Kidney (tissue), 14 donors: Measurements from ENCODE around the gene SRRM2. TPM values are rescaled to one million over a fixed set of nuclear protein-coding genes. Genes with fewer than 3 reads are reported as not detected.

Source experiments
- DNase-seq, 5 donors: peaks; one replicate each; pipeline ENCODE4 v3.0.0-alpha.2; 2013 to 2020
- FAIRE-seq: peaks from 2 replicates; lab custom pipeline; 2012; peaks lifted over from hg19 to GRCh38; lab: Jason Lieb, UNC
- H3K27ac ChIP-seq, 2 donors: one replicate each; pipeline ENCODE4 v1.7.0; 2013; ENCODE audit warnings: low read depth in 2 of 2, low read length in 2 of 2, inconsistent platforms in 1 of 2
- H3K27me3 ChIP-seq: one replicate; pipeline ENCODE4 v1.7.1; 2013; ENCODE audit warnings: low read length, inconsistent platforms; ENCODE audit not compliant: control insufficient read depth, insufficient read depth
- H3K36me3 ChIP-seq, 3 donors: one replicate each; pipeline versions ENCODE4 v1.7.0 to v1.7.1; 2013; ENCODE audit warnings: low read length in 3 of 3, control low read depth in 1 of 3, inconsistent platforms in 1 of 3; ENCODE audit not compliant: insufficient read depth in 3 of 3, control insufficient read depth in 2 of 3
- H3K4me1 ChIP-seq, 3 donors: one replicate each; pipeline versions ENCODE4 v1.7.0 to v1.7.1; 2013; ENCODE audit warnings: low read length in 3 of 3, inconsistent platforms in 1 of 3, low read depth in 1 of 3; ENCODE audit not compliant: control insufficient read depth in 2 of 3, insufficient read depth in 2 of 3
- H3K4me3 ChIP-seq, 3 donors: one replicate each; pipeline versions ENCODE4 v1.7.0 to v1.8.1; 2013; ENCODE audit warnings: low read length in 3 of 3, control low read depth in 1 of 3, inconsistent platforms in 1 of 3
- H3K9ac ChIP-seq, 3 donors: one replicate each; pipeline versions ENCODE4 v1.7.0 to v1.7.1; 2013; ENCODE audit warnings: low read length in 3 of 3, control low read depth in 1 of 3, inconsistent platforms in 1 of 3
- H3K9me3 ChIP-seq, 3 donors: one replicate each; pipeline versions ENCODE4 v1.7.0 to v1.7.1; 2013; ENCODE audit warnings: low read length in 3 of 3, control low read depth in 1 of 3, inconsistent platforms in 1 of 3; ENCODE audit not compliant: control insufficient read depth in 2 of 3, insufficient read depth in 1 of 3
- CTCF ChIP-seq: IDR thresholded peaks from 3 replicates; pipeline ENCODE4 v1.5.1; 2012; ENCODE audit warnings: mild to moderate bottlenecking, moderate library complexity, borderline replicate concordance; ENCODE audit not compliant: insufficient read depth; ENCODE audit errors: extremely low read depth
- intact Hi-C: fragments of 100-400 bp; cut with DNase I; formaldehyde crosslinking; loops from one replicate; pipeline ENCODE4 v1.11.1; 2022
- polyA plus RNA-seq: library from polyadenylated mRNA; stranded (reverse); fragments of 350-450 nt; fragmentation: Illumina TruSeq; extraction: RNeasy Lipid Tissue Mini Kit (QIAGEN cat#74804); gene quantifications from one replicate; pipeline ENCODE4 v1.2.3, GENCODE V29; 2014; ENCODE audit warnings: low read depth, low replicate concordance; ENCODE audit not compliant: insufficient read depth
- total RNA-seq: library from RNA; stranded (reverse); fragmentation: NEBNext Ultra II Directional; extraction: Animal tissue kit (Norgen Biotek cat#: 25700); gene quantifications from one replicate; pipeline ENCODE4 v1.2.1, GENCODE V29; 2021
- donor health status: control.
- donor health status: control.
- donor health status: control.
- donor health status: control.
- donor health status: control.
- donor health status: DM: yes; HTN: yes; CAD: no.
- donor health status: Normal renal cell carcinoma (clear cell type).

The SRRM2 gene
- total and polyA plus RNA-seq, 2 donors from 2014 or later, result 386 to 621 TPM

- H3K36me3 ChIP-seq, result no peaks in the 10 kb centered on the region
- TF ChIP-seq CTCF, result no peak
- DNase-seq (peak in 1 of 5 donors; percentile 27), FAIRE-seq (no peak)
- intact Hi-C loops, result no loop called here
- no peak overlapping the region for H3K9ac ChIP-seq
- H3K27ac ChIP-seq, result no peak overlapping the region
- H3K9me3 ChIP-seq, result no peaks in the 10 kb centered on the region
- peaks cover 4% of the 10 kb centered on the region for H3K27me3 ChIP-seq
- H3K4me3 ChIP-seq, result no peak overlapping the region
- H3K4me1 ChIP-seq, result no peaks in the 10 kb centered on the region
Observed at GRCh38 chr16:2786061-2786825, 33.8 kb downstream of the SRRM2 start.

- DNase-seq, result peak in 1 of 5 donors; percentile 24
- H3K9me3 ChIP-seq, result no peaks in the 10 kb centered on the region
- no peak overlapping the region for H3K9ac ChIP-seq
- H3K4me3 ChIP-seq, result no peak overlapping the region
- H3K27me3 ChIP-seq, result peaks cover 4% of the 10 kb centered on the region
- intact Hi-C loops, result no loop called here
- no peak overlapping the region for H3K27ac ChIP-seq
- H3K36me3 ChIP-seq, result no peaks in the 10 kb centered on the region
- TF ChIP-seq CTCF, result no peak
- no peaks in the 10 kb centered on the region for H3K4me1 ChIP-seq
- no peak for FAIRE-seq
Observed at GRCh38 chr16:2786826-2787151, 34.4 kb downstream of the SRRM2 start.

- no peak for FAIRE-seq
- peaks cover 4% of the 10 kb centered on the region for H3K27me3 ChIP-seq
Observed at GRCh38 chr16:2787406-2787805, 35.0 kb downstream of the SRRM2 start, which contains the start of gene PRSS33. Gene PRSS33 (minus strand): TSS chr16:2787560. CDS start chr16:2786547, 1,013 bp downstream.

More at GRCh38 chr16:2787406-2787805, 35.0 kb downstream of the SRRM2 start, which contains the start of gene PRSS33:
- peak in 1 of 5 donors; percentile 43 for DNase-seq
- TF ChIP-seq CTCF, result no peak
- H3K9ac ChIP-seq, result no peak within 1 kb of the TSS
- no peak within 1 kb of the TSS for H3K4me3 ChIP-seq
- intact Hi-C loops, result no loop called here
- no peaks in the 10 kb centered on the region for H3K36me3 ChIP-seq
- H3K27ac ChIP-seq, result no peak within 1 kb of the TSS
- no peaks in the 10 kb centered on the region for H3K4me1 ChIP-seq
- no peaks in the 10 kb centered on the region for H3K9me3 ChIP-seq
